Hippocampal formation (tissue), 2 donors: Measurements from ENCODE around the gene DNAL1.
"Not testable (repeated sequence)": the region's sequence is repeated elsewhere in the genome, so short reads cannot be mapped to it uniquely, and the experiment has no call there.

Experiments
- DNase-seq, 2 donors: peaks; one replicate each; lab custom pipeline; 2025; lab: John Stamatoyannopoulos, UW

The DNAL1 gene, protein sequence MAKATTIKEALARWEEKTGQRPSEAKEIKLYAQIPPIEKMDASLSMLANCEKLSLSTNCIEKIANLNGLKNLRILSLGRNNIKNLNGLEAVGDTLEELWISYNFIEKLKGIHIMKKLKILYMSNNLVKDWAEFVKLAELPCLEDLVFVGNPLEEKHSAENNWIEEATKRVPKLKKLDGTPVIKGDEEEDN

GRCh38 chr14:73644531-73645247 is at the start of gene DNAL1:
TSS of gene DNAL1 (plus strand) at chr14:73644986. CDS start at chr14:73645040, 54 bp downstream.
- peak; percentile 86 to 88 for DNase-seq

GRCh38 chr14:73599499-73599898 is 45.3 kb upstream of the DNAL1 start:
- DNase-seq: no peak

- no peak for DNase-seq
Measured at GRCh38 chr14:73602994-73603393, 41.8 kb upstream of the DNAL1 start.

- no peak for DNase-seq
Measured at GRCh38 chr14:73606271-73606670, 38.5 kb upstream of the DNAL1 start.

DNA sequence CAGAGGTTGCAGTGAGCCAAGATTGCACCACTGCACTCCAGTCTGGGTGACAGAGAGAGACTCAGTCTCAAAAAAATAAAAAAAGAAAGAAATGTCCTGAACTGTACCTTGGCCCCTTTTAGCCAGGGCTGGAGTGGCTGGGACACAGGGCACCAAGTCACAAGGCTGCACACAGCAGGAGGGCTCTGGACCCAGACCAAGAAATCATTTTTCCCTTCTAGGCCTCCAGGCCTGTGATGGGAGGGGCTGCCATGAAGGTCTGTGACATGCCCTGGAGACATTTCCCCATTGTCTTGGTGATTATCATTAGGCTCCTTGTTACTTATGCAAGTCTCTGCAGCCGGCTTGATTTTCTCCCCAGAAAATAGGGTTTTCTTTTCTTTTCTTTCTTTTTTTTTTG is 37.5 kb upstream of the DNAL1 start:
- no peak for DNase-seq

DNA sequence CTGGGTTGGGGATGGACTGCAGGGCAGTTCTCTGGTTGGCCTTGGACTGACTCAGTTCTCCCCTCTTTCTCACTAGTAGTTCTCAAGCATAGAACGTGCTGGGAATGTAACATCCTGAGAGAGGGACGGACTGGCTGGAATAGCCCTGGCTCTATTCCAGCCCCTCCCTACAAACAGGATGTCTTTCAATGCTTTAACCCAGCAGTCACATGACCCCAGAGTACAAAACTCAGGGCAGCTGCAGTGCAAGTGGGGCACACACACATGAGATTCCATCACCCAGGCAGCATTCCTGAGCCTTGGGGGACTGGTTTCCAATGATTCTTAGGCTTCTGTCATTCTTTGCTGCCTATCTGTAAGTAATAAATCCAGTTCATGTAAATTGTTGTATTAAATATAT is 34.1 kb upstream of the DNAL1 start:
- DNase-seq: peak in 1 of 2 donors; percentile 16

GRCh38 chr14:73612339-73613045 is 32.3 kb upstream of the DNAL1 start, which contains the start of gene ACOT6:
TSS of gene ACOT6 (plus strand) at chr14:73612517. CDS start at chr14:73612572, 55 bp downstream.
- DNase-seq: peak; percentile 37 to 66

DNA sequence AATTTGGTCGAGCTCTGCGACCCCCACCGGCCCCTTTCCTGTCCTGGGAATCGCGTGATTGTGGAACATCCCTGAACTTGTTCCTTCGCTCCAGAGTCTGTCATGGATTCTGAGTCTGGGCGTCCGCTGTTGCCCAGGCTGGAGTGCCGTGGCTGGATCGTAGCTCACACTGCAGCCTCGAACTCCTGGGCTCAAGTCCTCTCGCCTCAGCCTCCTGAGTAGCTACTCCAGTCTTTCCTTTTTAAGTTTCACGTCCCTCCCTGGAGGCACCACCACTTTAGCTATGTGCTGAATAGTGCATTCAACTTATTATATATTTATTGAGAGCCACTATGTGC is 31.8 kb upstream of the DNAL1 start:
- DNase-seq: no peak

DNA sequence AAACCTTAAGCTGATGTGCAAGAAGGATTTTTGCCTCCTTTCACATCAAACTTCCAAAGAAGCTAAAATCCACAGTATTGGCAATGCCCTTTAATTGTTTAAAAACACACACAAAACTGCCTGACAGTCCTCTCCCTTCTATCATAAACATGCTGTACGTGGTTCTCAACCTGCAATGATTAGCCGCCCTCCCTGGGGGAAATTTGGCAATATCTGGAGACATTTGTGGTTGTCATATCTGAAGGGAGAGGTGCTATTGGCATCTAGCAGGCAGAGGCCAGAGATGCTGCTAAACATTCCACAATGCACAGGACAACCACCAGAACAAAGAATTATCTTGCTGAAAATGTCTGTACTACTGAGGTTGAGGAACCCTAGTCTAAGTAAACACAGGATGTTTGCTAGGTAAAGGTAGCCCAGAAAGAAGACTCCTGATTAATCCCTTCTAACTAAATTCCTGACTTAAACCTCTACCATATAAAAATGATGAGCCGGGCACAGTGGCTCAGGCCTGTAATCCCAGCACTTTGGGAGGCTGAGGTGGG is 31.3 kb upstream of the DNAL1 start:
- no peak for DNase-seq

DNA sequence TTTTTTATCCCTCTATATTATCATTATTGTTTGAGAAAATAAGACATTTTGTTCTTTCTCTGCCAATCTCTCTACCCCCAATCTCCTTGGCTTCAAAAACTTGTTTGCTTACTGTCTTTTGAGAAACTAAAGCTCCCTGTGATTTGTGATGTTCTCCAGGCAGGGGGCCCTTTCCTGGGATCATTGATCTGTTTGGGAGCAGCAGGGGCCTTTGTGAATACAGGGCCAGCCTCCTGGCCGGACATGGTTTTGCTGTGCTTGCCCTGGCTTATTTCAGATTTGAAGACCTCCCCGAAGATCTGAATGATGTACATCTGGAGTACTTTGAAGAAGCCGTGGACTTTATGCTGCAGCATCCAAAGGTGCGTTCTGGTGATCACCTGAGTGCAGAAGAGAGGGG is 28.0 kb upstream of the DNAL1 start:
- DNase-seq: no peak

DNA sequence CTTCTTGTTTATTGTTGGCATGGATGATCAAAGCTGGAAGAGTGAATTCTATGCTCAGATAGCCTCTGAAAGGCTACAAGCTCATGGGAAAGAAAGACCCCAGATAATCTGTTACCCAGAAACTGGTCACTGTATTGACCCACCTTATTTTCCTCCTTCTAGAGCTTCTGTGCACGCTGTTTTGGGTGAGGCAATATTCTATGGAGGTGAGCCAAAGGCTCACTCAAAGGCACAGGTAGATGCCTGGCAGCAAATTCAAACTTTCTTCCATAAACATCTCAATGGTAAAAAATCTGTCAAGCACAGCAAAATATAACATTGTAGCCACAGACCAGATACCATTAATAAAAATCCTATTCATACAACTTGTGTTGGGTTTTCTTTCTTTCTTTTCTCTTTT is 25.3 kb upstream of the DNAL1 start:
- no peak for DNase-seq

DNA sequence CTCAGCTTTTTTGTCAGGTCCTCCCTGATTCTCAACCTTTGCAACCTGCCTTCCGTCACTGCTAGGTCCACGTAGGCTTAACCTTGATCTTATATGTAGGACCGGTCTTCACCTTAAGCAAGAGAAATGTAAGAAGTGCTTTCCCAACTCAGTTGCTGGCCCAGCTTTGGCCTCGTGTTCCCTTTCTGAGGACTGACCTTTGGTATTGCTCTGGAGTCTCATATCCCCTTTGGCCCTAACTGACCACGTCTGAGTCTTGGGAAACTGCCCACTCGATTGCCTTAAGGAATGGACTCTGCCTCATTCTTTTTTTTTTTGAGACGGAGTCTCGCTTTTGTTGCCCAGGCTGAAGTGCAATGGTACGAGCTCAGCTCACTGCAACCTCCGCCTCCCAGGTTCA is 24.5 kb upstream of the DNAL1 start:
- no peak for DNase-seq

DNA sequence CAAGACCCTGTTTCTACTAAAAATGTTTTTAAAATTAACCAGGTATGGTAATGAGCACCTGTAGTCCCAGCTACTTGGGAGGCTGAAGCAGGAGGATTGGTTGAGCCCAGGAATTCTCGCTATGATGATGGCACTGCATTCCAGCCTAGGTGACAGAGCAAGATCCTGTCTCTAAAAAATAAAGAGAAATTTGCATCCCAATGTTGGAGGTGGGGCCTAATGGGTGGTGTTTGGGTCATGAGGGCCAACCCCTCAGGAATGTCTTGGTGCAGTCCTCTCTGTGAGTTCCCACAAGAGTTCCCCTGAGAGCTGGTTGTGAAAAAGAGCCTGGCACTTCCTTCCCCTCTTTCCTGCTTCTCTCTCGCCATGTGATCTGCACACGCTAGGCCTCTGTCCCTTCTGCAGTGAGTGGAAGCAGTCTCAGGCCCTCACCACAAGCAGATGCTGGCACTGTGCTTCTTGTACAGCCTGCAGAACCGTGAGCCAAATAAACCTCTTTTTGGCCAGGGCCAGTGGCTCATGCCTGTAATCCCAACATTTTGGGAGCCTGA is 21.2 kb upstream of the DNAL1 start:
- no peak for DNase-seq

DNA sequence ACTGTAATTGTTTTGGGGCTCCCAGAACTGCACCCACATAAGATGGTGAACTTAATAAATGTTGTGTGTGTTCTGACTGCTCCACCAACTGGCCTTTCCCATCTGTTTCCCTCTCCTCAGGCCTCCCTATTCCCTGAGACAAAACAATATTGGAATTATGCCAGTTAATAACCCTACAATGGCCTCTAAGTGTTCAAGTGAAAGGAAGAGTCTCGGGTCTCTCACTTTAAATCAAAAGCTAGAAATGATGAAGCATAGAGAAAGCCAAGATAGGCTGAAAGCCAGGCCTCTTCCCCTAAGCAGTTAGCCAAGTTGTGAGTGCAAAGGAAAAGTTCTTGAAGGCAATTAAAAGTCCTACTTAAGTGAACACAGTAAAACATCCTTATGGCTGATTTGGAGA is 19.1 kb upstream of the DNAL1 start:
- no peak for DNase-seq

DNA sequence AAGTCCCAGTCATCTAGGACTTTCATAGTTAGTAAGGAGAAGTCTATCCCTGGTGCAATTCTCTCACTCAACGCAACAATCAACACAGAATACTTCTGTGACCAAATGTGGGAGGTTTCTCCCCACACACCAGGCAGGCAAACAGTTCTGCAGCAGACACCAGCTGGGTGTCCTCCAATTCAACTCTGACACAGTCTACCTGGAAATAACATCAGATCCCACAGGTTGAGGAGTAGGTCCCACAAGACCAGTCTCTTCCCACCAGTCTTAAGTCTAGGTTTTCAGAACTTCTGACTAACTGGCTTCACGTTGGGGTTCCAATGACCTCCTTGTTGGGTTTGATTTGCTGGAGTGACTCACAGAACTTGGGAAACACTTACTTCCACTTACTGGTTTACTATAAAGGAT is 17.6 kb upstream of the DNAL1 start:
- no peak for DNase-seq

DNA sequence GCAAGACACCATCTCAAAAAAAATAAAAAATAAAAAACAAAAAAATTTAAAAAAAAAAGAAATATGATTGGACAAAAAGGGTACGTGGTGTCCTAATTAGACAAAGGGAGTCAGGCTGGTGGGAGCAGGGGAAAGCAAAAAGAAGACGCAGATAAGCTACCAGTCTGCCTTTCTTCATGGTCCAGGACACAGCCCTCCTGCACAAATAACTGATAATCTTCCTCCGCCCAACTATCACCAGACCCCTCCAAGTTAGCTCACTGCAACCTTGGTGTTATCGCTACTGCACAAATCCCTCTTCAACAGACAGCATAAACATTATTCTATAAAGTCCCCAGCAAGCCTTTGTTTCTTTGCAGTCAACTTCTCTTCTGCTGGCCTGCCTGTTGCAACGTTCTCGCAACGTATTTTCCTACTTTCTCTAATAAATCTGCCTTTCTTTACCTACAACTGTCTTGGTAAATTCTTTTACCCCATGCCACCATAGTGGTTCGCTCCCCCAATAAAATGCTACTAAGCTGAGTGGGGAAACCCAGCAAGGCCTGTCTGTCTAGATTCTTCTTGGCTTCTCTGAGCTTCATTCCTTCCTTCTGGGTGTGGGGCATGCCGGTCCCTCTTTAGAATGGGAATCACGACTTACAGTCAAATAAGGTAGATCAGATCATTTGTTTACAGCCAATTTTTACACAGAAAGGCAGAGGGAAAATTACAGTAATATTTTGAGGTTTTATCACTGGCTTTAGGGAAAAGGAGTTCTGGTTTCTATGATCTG is 14.6 kb upstream of the DNAL1 start:
- no peak for DNase-seq

DNA sequence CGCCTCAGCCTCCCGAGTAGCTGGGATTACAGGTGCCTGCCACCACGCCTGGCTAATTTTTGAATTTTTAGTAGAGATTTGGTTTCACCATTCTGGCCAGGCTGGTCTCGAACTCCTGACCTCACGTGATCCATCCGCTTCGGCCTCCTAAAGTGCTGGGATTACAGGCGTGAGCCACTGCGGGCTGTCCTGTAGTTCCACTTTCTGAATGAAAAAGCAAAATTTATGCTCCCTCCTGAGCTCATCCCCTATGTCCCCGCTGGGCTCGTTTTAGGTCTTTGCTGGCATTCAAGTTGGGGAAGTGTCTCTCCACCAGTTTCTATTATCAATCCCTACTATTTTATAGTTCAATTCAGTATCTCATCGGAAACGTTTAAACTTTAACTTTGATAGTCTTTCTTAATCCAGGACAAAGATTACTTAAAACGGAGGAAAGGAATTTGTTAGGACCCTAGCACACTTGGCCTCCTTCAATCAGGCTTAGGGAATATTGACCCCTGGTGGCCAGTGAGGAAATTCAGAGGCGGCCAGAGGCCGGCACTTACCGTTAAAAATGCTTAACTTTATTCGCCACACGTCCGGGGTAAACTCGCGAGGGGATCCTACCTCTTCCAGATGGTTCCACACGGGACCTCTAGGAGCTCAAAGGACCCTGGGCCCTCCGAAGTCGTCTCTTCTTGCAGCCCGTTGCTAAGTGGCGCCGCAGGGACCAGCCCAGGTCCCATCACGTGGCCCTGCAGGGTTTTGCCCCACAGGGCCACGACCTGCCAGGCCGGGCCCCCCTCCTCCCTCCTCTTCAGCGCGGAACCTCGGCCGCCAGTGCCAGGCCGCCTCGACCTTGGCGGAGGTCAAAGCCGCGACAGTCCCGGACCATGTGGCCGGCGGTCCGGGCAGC is 11.4 kb upstream of the DNAL1 start:
- DNase-seq: peak; percentile 61 to 83

GRCh38 chr14:73634011-73634833 is 10.6 kb upstream of the DNAL1 start:
- peak in 1 of 2 donors; percentile 15 for DNase-seq

- not testable (repeated sequence) for DNase-seq
Measured at GRCh38 chr14:73636355-73636754, 8.4 kb upstream of the DNAL1 start.

DNA sequence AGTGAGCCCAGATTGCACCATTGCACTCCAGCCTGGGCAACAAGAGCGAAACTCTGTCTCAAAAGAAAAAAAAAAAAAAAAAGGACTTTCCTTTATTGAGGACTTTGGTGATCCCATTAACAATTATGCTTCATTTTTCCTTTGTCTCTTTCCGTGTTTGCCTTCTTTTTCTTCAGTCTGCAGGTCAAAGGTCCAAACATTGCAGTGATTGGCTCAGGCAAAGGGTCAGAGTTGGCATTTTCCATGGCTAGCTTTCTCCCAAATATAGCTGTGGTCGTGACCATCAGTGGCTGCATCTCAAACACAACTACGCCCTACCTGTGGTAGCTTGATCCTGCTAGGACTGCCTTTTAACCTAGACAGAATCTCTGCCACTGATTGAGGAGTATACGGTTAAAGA is 7.0 kb upstream of the DNAL1 start:
- no peak for DNase-seq
